HepG2 (cell line): ENCODE measurements around the gene PRDM15. TPM values are rescaled to one million over a fixed set of nuclear protein-coding genes. Genes with fewer than 3 reads are reported as not detected.

ENCODE experiments used
- FOXJ3 ChIP-seq: sonication (generic); formaldehyde crosslinking; IDR thresholded peaks from 2 replicates; pipeline ENCODE4 v1.4.0; 2020; ENCODE audit warnings: missing genetic modification reagents, mild to moderate bottlenecking, borderline replicate concordance
- ISX ChIP-seq: sonication (generic); formaldehyde crosslinking; conservative IDR thresholded peaks from 2 replicates; pipeline ENCODE4 v1.5.0; 2020; ENCODE audit warnings: missing genetic modification reagents
- MAZ ChIP-seq, 2 experiments: sonication (generic) in 1 of 2; formaldehyde crosslinking in 1 of 2; IDR thresholded peaks; 2 replicates each; pipeline versions ENCODE4 v1.5.0 to v1.6.1; 2012 to 2020; ENCODE audit warnings: low read depth in 2 of 2, mild to moderate bottlenecking in 2 of 2, borderline replicate concordance in 1 of 2, improper control_type of control experiment in 1 of 2, low read length in 1 of 2, missing genetic modification reagents in 1 of 2, moderate library complexity in 1 of 2
- NCOA5 ChIP-seq: sonication (generic); formaldehyde crosslinking; IDR thresholded peaks from 2 replicates; pipeline ENCODE4 v1.4.0; 2020; ENCODE audit warnings: missing genetic modification reagents
- PHF5A ChIP-seq: IDR thresholded peaks from one replicate; pipeline ENCODE4 v1.6.1; 2018; ENCODE audit warnings: low read depth, missing genetic modification reagents; ENCODE audit not compliant: unreplicated experiment
- RBM39 ChIP-seq: fragments of 200-400 bp; formaldehyde crosslinking; IDR thresholded peaks from one replicate; pipeline ENCODE4 v1.6.1; 2018; ENCODE audit warnings: antibody characterized with exemption, mild to moderate bottlenecking, low read depth, low read length; ENCODE audit not compliant: poor library complexity, severe bottlenecking
- RXRA ChIP-seq: sonication (generic); formaldehyde crosslinking; IDR thresholded peaks from 2 replicates; pipeline ENCODE4 v1.5.1; 2020; ENCODE audit warnings: missing genetic modification reagents
- SETDB1 ChIP-seq: sonication (generic); formaldehyde crosslinking; IDR thresholded peaks from 2 replicates; pipeline ENCODE4 v1.5.1; 2020; ENCODE audit warnings: missing genetic modification reagents, mild to moderate bottlenecking, borderline replicate concordance
- SIN3B ChIP-seq: fragments of 150-350 bp; IDR thresholded peaks from 2 replicates; pipeline ENCODE4 v1.6.1; 2014; ENCODE audit warnings: low read length
- SP140L ChIP-seq: sonication (generic); formaldehyde crosslinking; IDR thresholded peaks from 2 replicates; pipeline ENCODE4 v1.4.0; 2020; ENCODE audit warnings: missing genetic modification reagents, borderline replicate concordance
- STAG1 ChIP-seq: sonication (generic); formaldehyde crosslinking; IDR thresholded peaks from 2 replicates; pipeline ENCODE4 v1.4.0; 2020; ENCODE audit warnings: missing genetic modification reagents
- THAP7 ChIP-seq: sonication (generic); formaldehyde crosslinking; IDR thresholded peaks from 2 replicates; pipeline ENCODE4 v1.8.1; 2023; ENCODE audit warnings: mild to moderate bottlenecking, missing genetic modification reagents
- ZBTB26 ChIP-seq: IDR thresholded peaks from 2 replicates; pipeline ENCODE4 v1.6.1; 2016; ENCODE audit warnings: missing compliant biosample characterization, missing genetic modification reagents, borderline replicate concordance
- ZBTB49 ChIP-seq: sonication (generic); formaldehyde crosslinking; IDR thresholded peaks from 2 replicates; pipeline ENCODE4 v1.4.0; 2020; ENCODE audit warnings: missing genetic modification reagents, borderline replicate concordance
- ZNF317 ChIP-seq: sonication (generic); formaldehyde crosslinking; IDR thresholded peaks from 2 replicates; pipeline ENCODE4 v1.5.0; 2020; ENCODE audit warnings: mild to moderate bottlenecking, missing genetic modification reagents
- ZNF383 ChIP-seq: sonication (generic); formaldehyde crosslinking; IDR thresholded peaks from 2 replicates; pipeline ENCODE4 v1.4.0; 2020; ENCODE audit warnings: missing genetic modification reagents, mild to moderate bottlenecking, borderline replicate concordance
- ZNF614 ChIP-seq: IDR thresholded peaks from 2 replicates; pipeline ENCODE4 v1.6.1; 2018; ENCODE audit warnings: missing biosample characterization, missing genetic modification reagents, inconsistent platforms, borderline replicate concordance
- ZNF772 ChIP-seq: sonication (generic); formaldehyde crosslinking; IDR thresholded peaks from 2 replicates; pipeline ENCODE4 v1.5.0; 2020; ENCODE audit warnings: mild to moderate bottlenecking, missing genetic modification reagents
- ZNF839 ChIP-seq: sonication (generic); formaldehyde crosslinking; IDR thresholded peaks from 2 replicates; pipeline ENCODE4 v1.4.0; 2020; ENCODE audit warnings: missing genetic modification reagents, mild to moderate bottlenecking, borderline replicate concordance
- polyA plus RNA-seq, 8 experiments: library from polyadenylated mRNA; depleted of rRNA in 3 of 8; stranded (reverse) in 7 of 8; unstranded in 1 of 8; fragments of >200 nt; fragmentation: Illumina TruSeq in 4 of 8; extraction: Trizol in 4 of 8; gene quantifications; 2 replicates each; pipeline versions ENCODE4 v1.2.1 to v1.2.3, GENCODE V29; 2011 to 2016; ENCODE audit warnings: low read depth in 4 of 8, missing spikeins in 1 of 8, mixed read lengths in 1 of 8; ENCODE audit not compliant: insufficient read depth in 1 of 8
- total RNA-seq, 5 experiments: library from RNA; depleted of rRNA; stranded (reverse); fragments of >200 nt; fragmentation: Illumina TruSeq; extraction: Trizol; gene quantifications; 2 replicates each; pipeline ENCODE4 v1.2.3, GENCODE V29; 2016; ENCODE audit warnings: low read depth in 1 of 5
- TF ChIP-seq, protein P1 (sequence below): sonication (generic); formaldehyde crosslinking; conservative IDR thresholded peaks from 2 replicates; pipeline ENCODE4 v1.4.0; 2020; ENCODE audit warnings: missing genetic modification reagents
- TF ChIP-seq, protein P2 (sequence below): sonication (generic); formaldehyde crosslinking; IDR thresholded peaks from 2 replicates; pipeline ENCODE4 v1.8.0; 2023; ENCODE audit warnings: mild to moderate bottlenecking, missing genetic modification reagents

PRDM15 gene
- total and polyA plus RNA-seq, 2 of the 13 experiments (the other 11 are each of a cell fraction or from before 2014, with no cell fraction given) = 4.0 to 6.9 TPM

DNA sequence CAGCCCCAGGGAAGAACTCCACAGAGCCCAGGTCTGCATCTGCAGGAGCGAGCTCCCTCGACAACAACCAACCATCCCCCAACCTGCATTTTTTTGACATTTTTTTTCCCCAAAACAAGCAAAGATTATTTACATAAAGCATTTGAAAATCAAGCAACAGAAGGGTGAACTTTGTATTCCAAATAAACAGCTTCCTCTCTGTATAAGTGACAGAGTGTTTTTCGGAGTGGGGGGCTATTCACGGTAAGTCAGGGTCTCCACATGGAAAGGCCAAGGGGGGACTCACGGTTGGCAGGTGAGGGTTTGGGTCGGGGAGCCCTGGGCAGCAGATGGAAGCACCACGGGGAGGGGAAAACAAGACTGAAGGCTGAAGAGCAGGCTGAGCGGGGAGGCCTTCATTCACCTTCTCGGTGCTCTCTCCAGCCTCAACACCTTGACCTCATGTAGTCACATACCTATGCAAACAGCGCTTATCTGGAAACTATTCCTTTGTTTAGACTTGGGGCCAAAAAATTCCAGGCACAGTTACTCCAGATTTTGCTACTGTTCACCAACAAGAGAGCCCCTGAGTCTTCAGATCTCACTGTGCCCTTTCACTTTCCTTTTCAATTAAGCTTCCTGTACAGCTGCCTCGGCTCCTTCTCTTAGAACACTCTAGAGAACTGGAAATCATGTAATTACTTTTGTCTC lies 47.1 kb upstream of the PRDM15 start (continued):
- TF ChIP-seq, protein P1, sequence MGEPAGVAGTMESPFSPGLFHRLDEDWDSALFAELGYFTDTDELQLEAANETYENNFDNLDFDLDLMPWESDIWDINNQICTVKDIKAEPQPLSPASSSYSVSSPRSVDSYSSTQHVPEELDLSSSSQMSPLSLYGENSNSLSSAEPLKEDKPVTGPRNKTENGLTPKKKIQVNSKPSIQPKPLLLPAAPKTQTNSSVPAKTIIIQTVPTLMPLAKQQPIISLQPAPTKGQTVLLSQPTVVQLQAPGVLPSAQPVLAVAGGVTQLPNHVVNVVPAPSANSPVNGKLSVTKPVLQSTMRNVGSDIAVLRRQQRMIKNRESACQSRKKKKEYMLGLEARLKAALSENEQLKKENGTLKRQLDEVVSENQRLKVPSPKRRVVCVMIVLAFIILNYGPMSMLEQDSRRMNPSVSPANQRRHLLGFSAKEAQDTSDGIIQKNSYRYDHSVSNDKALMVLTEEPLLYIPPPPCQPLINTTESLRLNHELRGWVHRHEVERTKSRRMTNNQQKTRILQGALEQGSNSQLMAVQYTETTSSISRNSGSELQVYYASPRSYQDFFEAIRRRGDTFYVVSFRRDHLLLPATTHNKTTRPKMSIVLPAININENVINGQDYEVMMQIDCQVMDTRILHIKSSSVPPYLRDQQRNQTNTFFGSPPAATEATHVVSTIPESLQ (CRISPR knock-in tag) = no peak
- TF ChIP-seq RBM39 = no peak
- no peak for TF ChIP-seq NCOA5 (CRISPR knock-in tag)
- TF ChIP-seq THAP7 (CRISPR knock-in tag) = no peak
- TF ChIP-seq PHF5A (CRISPR knock-in tag) = no peak
- TF ChIP-seq ISX (CRISPR knock-in tag) = no peak
- no peak for TF ChIP-seq ZNF614 (CRISPR knock-in tag)
- TF ChIP-seq ZBTB26 (CRISPR knock-in tag) = no peak
- TF ChIP-seq FOXJ3 (CRISPR knock-in tag) = peak; percentile 45; the same call in 1 of the 2 replicates
- no peak for TF ChIP-seq ZNF772 (CRISPR knock-in tag)
- TF ChIP-seq SETDB1 (CRISPR knock-in tag) = no peak
- no peak for TF ChIP-seq STAG1 (CRISPR knock-in tag)
- no peak for TF ChIP-seq ZBTB49
- TF ChIP-seq SIN3B = no peak
- TF ChIP-seq RXRA (CRISPR knock-in tag) = peak; percentile 23; the same call in 1 of the 2 replicates
- no peak for TF ChIP-seq ZNF383 (CRISPR knock-in tag)
- TF ChIP-seq ZNF839 (CRISPR knock-in tag) = no peak
- TF ChIP-seq MAZ (IDR thresholded peaks at IDR 0.05; ENCODE audit: borderline replicate concordance, low read depth, low read length) = no peak
- 0 out of 2 replicates have a peak, but pooled peaks have one; percentile 33 for TF ChIP-seq MAZ (CRISPR knock-in tag; IDR thresholded peaks at IDR 0.05; ENCODE audit: low read depth)
- no peak for TF ChIP-seq ZNF317
- TF ChIP-seq, protein P2, sequence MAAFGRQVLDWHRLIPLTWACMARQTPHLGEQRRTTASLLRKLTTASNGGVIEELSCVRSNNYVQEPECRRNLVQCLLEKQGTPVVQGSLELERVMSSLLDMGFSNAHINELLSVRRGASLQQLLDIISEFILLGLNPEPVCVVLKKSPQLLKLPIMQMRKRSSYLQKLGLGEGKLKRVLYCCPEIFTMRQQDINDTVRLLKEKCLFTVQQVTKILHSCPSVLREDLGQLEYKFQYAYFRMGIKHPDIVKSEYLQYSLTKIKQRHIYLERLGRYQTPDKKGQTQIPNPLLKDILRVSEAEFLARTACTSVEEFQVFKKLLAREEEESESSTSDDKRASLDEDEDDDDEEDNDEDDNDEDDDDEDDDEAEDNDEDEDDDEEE (CRISPR knock-in tag) = no peak
- no peak for TF ChIP-seq SP140L
